HG03457 (cell line): ENCODE measurements around the gene CTNNBL1.

Experiments
- ATAC-seq: cut with Tn5 transposase; IDR thresholded peaks from one replicate; pipeline ENCODE4 v1.9.1; 2021; ENCODE audit warnings: moderate number of reproducible peaks; ENCODE audit not compliant: unreplicated experiment

Gene CTNNBL1

DNA sequence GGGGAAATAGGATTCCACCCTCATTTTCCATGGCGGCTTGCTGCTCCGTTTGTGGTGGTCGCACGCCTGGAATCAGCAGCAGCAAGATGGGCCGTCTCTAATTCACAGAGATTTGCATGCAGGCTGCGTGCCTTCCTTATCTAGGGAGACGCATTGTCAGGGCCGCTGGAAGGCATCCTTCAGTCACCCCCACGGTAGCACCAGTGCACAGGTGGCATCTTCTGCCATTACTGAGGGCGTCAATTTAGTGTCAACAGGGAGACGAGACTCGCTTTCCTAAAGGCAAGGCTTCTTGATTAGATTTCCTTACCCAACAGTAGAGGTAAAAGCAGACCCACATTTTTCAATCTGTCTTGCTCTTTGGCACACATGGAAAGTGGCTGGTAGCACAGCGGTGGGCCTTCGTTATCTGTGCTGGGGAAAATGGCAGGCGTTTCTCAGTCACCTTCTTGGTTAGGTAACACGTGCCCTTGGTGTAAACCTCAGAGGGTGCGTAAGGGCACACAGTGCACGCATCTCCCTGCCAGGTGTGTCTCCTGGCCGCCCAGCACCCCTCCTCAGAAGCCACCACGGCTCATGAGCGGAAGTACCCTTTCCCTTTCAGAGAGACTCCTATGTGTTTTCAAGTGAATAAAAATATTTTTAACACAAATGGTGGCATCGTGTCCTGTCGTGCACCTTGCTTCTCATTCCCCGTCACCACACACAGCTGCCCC, 181.8 kb downstream of the CTNNBL1 start:
- no peak for ATAC-seq

DNA sequence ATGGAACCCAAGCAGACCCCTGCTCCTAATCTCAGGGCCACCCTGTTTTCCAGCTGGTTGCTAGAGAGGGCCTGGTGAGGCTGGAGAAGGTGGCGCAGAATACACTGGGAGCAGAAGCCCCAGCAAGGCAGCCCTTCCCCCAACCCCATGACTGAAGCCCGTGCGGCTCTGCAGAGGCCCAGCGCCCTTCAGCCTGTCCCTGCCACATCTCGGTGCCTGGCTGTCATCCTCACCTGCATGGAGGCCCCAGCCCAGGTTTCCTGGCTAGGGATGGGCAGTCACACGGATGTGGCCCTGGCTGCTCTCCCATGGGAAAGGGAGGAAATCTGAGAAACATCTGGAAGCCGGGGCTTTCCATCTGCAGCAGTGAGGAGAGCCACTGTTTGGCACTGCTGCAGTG, 183.0 kb downstream of the CTNNBL1 start:
- no peak for ATAC-seq

DNA sequence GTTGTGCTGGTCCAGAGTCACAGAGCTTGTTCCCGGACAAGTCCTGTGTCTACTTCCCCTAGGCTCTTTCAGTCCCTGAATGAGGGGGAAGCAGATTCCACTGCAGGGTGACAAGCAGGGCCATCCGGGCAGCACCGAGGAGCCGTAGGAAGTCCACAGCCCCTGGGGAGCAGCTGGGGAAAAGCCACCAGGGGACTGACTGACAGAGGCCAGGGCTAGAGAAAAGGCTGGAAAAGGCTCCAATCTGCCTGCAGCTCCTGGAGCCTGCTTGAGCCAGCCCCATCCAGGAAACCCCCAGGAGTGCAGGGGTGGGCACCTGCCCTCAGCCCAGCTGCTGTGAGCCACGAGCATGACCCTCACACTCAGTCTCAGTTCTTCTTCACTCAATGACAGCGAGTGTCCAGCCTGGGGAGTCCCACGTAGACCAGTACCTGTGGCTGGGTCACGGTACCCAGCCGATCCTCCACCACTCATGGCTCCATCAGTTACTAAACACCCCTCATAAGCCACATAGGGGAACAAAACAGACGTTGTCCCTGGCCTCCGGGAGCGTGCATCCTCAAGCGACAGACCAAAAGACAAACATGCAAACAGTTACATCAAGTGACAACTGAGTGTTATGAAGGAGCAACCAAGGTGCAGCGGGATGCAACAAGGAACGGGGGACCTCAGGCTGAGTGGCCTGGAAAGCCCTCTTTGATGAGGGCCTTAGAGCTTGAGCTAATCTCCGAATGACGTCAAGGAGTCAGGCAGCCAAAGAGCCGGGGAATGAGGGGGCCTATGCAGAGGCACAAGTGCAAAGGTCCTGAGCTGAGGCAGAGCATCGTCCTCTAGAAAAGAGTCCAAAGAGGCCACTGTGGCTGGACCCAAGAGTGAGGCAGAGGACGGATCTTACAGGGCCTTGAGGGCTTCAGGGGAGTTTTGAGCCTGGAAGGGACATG, 184.3 kb downstream of the CTNNBL1 start:
- no peak for ATAC-seq

DNA sequence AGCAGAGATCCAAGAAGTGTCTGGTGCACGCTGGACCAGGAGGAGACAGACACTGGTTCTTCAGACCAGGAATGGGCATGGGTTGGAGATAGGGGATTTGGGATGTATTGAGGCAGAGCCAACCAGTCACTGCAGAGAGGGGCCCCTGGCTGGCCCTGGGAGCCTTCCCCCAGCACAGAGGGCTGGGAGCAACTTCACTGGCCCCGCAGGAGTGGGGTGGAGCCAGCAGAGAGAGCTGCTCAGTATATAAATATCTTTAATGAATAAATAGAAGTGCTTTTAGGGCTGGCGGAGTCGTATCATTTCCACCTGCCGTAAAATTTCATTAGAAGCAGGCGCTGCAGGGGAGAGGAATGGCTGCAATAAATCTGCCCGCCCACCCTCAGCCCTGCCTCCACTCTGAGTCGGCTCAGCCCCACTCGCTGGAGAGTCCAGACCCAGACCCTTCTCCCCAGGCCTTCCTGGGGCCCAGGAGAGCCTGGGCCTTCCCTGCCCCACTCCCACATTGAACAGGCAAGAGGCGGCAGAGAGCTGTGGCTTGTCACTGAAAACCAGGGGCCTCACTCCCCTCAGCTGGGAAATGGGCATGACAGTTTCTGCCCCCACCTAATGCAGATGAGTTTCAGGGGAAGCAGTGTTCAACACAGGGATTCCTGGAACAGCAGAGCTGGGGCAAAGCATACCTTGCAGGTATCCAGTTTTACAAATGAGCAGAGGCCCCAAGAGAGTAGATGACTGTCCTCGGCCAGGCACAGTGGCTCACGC, 185.2 kb downstream of the CTNNBL1 start:
- ATAC-seq, result no peak

DNA sequence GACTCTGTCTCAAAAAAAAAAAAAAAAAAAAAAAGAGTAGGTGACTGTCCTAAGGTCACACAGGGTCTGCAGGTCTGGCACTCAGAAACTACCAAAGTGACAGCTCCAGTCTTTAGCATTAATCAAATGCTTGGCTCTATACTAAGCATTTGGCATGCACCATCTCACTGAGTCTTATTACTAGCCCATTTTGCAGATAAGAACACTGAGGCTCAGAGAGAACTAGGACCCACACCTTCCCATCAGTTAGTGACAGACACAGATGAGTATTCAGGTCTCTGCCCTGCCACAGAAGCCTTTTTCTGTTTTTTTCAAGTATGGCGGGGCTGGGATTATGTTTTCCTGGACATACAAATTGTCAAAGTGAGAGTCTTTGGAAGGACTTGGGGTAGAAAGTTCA, 186.0 kb downstream of the CTNNBL1 start:
- ATAC-seq, result no peak

DNA sequence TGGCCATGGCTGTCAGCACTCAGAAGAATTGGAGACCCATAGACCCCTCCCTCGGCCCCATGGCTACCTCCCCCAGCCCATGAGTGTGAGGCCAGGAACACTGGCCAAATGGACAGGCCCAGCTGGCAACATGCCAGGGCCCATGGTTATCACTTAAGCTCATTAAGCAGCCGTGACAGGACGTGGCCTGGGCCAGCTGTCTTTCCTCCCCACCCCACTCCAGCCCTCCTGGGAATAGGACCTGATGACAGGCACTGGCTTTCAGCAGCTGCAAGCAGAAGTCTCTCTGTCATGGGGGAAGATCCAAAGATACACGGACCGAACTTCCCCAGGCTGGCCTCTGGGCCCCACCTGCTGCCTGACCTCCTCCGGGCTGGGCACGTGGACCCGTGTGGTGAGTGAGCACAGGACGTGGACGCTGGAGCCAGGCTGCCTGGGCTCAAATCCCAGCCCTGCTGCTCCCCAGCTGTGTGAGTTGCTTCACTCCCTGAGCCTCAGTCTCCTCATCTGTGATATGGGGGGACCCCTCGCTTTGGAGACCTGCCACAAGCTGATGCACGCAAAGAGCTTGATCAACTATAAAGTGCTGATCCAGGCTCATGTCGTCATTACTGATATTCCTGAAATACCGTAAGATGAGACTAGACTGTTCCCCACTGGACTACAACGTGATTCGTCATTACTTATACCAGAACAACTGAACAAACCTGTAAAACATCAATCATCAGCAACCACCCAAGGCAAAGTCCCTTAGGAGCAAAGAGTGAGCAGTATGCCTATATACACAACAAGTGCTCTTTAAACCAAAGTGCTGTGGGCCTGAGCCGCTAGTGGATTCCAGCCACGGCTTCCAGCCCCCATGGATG, 187.1 kb downstream of the CTNNBL1 start:
- no peak for ATAC-seq

DNA sequence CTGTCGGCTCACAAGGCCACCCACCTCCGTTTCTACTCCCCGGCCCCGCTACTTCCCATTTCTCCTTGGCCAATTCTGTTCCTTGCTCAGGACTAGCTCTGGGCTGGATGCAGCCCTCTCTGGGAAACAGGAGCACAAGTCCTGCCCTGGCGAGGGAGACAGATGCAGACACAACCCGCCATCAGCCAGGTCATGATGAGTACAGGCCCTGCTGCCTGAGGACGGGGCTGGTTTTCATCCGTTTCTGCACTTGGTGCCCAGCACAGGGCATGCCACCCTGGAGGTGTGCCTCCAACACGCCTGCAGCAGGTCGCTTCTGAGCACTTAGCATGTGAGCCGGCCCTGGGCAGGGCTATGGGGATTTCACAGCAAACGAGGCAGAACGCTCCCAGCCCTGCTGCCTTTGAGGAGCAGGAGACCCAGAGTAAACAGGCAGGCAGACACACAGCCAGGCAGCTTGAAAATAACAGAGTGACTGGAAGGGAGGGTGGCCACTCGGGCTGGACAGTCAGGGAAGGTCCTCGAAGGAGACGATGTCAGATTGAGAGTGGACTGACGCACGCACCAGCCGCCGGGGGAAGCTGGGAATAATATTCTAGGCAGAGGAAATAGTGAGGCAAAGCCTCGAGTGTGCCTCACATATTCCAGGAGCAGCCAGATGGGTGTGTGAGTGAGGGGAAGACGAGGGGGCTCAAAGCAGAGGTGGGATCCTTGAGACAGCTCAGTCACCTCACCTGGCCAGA, 187.9 kb downstream of the CTNNBL1 start:
- no peak for ATAC-seq

DNA sequence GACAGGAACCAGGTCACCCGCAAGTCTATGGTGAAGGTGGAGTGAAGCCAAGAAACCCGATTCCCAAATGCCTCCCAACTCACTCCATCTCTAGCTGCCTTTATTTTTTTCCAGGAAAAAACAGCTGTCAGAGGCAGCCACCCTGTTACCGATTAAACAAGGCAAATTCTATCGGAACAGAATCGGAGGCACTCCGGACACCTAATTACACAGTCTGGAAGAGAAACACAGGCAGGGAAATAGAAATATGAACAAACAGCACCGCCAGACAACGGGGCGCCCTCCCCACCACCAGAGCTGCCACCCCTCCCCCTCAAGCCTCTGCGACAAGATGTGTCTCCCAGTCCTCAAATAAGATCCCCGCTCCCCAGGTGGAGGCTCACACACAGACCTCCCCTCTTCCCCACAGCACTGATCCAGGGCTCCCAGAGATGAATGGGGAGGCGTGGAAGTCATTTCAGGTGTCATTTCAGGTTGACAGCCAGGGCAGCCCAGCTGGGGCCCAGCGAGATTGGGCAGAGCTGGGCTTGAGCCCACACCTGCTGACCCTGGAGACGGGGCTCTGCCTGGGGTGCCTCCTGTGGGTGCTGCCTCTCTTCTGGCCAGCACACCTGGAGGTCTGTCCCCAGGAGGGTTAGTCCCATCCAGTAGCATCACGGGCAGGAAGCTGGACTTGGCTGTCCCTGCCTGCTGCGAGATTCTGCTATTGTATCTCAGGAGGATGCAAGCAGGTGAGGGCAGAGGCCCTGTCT, 189.3 kb downstream of the CTNNBL1 start:
- ATAC-seq, result no peak

DNA sequence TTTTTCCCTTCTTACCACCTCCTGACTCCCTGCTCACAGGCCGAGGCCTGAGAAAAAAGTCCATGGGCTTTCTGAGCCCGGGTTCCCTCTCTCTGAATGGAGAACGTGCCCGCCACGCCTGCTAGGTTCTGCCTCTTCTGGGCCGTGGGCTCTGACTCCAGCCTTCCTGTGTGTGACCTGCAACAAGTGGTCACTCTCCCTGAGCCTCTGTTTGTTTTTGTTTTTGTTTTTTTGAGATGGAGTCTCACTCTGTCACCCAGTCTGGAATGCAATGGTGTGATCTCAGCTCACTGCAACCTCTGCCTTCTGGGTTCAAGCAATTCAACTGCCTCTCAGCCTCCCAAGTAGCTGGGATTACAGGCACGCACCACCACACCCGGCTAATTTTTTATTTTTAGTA, 191.2 kb downstream of the CTNNBL1 start:
- ATAC-seq, result no peak

DNA sequence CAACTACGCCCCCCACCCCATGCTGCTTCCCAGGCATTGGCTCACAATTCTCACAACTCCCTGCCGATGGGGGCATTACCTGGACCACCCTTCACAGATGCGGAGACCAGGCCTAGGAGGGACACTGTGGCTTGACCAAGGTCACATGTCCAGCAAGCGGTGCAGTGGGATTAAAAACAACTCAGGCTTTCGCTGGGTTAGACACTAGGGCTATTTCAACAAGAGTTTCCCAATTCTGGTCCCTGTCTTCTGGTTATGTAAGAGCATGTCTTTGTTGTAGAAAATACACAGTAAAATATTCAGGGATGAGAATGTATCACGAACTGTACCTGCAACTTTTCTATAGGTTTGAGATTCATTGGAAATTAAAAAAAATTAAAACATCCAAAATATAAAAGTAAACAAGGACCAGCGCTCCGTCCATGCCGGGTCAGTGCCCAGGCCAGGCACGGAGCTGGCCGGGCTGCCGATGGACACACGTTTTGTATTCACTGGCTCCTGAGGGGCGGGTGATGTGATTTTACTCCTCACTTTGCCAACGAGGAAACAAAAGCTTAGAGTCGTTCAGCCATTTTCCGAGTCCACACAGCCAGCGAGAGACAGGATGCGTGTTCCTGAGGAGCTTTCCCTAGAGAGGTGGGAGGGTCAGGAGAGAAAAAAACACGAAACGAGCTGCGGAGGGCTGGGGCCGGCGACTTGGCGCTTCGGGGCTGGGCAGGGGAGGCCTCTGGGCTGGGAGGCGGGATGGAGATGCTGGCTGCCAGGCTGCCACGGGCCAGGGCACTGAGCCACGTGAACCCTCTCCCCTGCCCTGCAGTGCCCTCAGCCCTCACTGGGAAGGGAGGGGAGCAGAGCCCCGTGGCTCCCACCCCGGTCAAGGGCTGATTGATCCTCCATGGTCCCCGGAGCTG, 192.0 kb downstream of the CTNNBL1 start:
- ATAC-seq, result no peak

DNA sequence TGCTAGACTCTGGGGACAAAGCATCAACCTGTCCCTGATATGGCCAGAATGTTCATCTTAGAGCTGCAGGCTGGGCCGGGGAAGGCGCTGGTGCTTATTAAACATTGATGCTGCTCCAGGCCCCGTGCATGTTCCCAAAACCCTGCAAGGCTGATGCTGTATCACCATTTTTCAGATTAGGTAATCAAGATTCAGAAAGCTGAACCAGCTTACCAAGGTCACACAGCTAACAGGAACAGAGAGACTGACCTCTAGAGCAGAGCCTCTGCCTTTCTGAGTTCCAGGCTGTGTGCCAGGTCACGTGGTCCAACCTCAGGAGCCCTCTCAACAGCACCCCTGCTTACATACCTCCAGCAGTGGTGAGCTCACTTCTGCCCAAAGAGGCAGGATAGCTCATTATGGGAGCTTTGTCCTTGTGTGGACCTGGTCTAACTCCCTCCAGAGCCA, 193.0 kb downstream of the CTNNBL1 start:
- ATAC-seq, result no peak

DNA sequence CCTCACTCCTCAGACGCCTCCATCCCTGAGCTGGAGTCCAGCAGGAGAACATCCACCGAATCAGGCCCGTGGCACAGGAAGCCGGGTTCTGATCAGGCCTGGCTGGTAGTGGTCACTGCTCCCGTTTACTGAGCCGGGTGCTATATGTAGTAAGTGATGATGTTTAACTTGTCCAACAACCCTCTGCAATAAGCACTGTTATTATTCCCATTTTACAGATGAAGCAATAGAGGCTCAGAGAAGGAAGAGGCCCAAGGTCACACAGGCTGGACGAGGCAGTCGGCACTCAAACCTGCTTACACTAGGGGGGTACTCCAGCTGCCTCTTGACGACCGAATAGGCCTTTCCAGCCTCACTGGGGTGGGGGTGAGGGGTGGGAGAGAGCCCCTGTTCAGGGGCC, 194.8 kb downstream of the CTNNBL1 start:
- no peak for ATAC-seq

DNA sequence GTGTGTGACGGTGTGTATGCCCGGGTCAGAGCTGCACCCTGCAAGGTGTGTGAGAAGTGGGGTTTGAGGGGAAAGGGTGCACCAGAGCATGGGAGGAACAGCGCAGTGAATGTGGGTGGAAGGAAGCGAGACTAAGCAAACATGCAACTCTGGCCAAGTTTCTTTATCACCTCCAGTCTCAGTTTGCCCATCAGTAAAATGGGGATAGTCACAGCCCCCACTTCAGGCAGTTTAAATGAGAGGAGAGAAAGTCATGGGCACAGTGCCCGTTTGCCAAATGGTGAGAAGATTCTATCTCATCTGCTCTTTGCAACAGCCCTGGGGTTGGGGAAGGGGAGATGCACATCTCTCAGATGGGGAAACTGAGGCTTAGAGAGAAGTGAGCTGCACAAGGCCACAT, 196.3 kb downstream of the CTNNBL1 start:
- ATAC-seq, result no peak

DNA sequence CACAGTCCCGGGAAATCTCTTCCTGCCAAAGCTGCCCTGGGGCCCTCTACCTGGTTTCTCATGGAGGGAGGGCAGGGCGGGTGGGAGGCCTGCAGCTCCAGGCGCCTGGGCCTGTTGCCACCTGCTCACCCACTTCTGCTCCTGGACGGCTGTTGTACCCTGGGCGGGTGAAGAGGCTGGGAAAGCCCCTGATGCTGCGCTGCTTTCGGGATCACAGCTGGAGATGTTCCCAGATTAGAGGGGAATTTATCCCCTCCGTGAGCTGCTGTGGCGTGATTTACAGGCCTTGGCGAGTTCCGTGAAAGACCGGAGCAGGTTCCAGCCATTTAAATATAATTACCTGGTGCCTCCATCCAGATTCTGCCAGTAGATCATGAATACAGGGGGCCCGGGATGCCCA, 196.8 kb downstream of the CTNNBL1 start:
- ATAC-seq, result no peak

DNA sequence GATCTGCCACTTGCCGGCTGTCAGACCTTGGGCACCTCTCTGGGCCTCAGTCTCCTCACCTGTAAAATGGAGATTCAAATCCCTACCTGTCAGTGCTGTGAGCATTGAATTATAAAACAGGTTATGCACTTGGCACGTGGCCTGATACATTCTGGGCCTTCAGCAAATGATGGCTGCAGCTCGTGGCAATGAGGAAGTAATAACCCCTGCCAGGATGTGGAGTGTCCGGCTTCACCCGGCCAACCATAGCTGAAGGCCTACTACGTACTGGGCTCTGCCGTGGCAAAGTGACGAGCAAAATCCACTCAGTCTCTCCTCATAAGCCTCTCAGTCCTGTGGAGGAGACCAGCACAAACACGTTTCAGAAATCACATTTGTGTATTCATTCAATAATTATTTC, 198.2 kb downstream of the CTNNBL1 start:
- ATAC-seq, result no peak

DNA sequence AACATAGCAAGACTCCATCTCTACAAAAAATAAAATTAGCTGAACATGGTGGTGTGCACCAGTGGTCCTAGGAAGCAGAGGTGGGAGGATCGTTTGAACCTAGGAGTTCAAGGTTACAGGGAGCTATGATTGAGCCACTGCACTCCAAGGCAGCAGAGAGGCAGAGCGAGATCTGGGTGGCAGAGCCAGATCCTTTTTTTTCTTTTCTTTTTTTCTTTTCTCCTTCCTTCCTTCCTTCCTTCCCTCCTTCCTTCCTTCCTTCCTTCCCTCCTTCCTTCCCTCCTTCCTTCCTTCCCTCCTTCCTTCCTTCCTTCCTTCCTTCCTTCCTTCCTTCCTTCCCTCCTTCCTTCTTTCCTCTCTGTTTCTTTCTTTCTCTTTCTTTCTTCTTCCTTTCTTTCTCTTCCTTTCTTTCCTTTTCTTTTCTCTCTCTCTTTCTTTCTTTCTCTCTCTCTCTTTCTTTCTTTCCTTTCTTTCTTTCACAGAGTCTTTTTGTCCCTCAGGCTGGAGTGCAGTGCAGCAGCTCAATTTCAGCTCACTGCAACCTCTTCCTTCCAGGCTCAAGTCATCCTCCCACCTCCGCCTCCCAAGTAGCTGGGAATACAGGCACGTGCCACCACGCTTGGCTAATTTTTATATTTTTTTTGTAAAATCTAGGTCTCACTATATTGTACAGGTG, 199.9 kb downstream of the CTNNBL1 start:
- no peak for ATAC-seq

DNA sequence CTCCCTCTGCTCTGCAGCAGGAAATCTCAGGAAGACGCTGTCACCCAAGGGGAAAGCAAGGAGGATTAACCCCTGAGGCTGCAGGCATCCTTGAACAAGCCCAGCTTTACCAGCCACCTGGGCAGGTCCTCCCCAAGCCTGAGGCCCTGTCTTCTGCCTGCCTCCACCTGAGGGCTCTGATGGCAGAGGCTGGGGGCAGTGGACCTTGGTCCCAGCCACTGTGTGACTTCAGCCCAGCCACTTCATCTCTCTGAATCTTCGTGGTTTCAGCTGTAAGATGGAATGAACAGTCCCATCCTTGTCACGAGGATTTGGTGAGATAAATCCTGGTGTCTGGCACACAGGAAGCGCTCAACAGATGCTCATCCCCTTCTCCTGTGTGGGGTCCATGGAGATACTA, 200.6 kb downstream of the CTNNBL1 start:
- ATAC-seq, result no peak
